NCI-H460 (cell line): ENCODE results near the gene ALDH2. TPM values are rescaled to one million over a fixed set of nuclear protein-coding genes. Genes with fewer than 3 reads are reported as not detected.
"Not testable (repeated sequence)": the region's sequence is repeated elsewhere in the genome, so short reads cannot be mapped to it uniquely, and the experiment has no call there.

ENCODE experiments used
- DNase-seq: peaks from one replicate; pipeline ENCODE4 v3.0.0-alpha.2; 2016; ENCODE audit warnings: low read depth; ENCODE audit errors: extremely low read depth
- total RNA-seq: library from RNA; depleted of rRNA; stranded (reverse); fragments of >200 nt; shearing (Covaris generic); gene quantifications from 2 replicates; pipeline ENCODE4 v1.2.3, GENCODE V29; 2014

ALDH2 gene
- total RNA-seq, 1 experiment from 2014 or later, result 18.8 TPM

DNA sequence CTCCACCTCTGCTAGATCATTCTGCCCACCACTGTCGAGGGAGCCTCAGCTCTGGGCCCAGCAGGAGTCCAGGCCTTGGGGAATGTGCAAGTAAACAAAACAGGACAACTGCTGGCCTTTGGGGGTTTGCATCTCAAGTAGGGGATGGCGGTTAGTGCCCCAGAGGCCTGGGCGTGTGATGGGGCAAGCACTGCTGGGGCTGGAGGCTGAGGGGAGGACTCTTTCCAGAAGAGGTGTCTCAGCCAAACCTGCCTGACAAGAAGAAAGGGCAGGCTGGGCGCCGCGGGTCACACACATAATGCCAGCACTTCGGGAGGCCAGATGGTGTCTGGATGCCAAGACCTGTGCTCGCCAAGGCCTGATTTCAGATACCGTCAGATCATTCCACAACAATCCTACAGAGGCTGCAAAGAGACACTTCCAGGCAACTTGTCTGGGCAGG, 8.6 kb upstream of the ALDH2 start:
- no peak for DNase-seq

DNA sequence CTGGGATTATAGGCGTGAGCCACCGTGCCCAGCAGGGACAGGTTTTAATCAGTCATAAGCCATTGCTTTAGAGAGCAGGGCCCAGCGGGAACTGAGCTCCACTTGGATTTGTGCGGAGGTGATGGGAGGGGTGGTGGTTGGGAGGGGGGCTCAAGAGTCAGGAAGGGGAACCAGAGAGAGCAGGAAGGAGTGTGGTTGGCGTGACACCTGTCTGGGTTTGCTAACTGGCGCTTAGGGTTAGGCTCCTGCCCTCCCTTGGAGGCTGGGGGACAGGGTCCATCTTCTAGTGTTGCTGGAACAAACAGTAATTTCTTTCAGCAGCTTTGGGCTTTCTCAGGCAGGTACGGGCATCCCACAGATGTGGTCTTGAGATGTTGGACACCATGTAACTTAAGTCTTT, 7.5 kb upstream of the ALDH2 start:
- no peak for DNase-seq

DNA sequence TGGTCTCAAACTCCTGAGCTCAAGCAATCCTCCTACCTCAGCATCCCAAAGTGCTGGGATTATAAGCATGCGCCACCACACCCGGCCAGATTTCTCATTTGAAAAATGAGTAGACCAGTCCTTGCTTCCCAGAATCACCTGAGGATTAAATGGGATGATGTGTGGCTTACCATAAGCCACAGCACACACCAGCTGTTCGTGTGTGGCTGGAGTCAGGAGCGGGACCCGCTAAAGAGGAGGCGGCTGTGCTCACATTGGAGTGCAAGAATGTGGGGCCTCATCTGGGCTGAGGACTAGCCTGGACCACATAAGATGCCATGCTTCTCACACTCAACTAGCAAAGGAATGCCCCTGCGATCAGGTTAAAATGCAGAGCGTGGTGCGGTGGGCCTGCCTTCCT, 6.7 kb upstream of the ALDH2 start:
- no peak for DNase-seq

DNA sequence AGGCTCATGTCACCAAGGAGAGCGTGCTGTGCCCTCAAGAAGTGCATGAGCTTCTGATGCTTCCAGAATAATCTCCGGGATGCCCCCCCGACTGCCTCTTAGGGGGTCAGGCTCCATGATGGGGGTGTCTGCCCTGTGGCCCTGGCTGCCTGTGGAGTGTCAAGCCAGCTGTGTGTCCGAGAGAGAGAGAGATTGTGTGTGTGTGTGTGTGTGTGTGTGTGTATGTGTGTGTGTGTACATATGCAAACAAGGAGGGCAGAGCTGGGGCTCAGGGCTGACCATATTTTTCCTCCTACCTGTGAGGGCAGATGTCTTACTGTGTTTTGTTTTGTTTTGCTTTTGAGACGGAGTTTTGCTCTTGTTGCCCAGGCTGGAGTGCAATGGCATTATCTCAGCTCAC, 5.6 kb upstream of the ALDH2 start:
- no peak for DNase-seq

DNA sequence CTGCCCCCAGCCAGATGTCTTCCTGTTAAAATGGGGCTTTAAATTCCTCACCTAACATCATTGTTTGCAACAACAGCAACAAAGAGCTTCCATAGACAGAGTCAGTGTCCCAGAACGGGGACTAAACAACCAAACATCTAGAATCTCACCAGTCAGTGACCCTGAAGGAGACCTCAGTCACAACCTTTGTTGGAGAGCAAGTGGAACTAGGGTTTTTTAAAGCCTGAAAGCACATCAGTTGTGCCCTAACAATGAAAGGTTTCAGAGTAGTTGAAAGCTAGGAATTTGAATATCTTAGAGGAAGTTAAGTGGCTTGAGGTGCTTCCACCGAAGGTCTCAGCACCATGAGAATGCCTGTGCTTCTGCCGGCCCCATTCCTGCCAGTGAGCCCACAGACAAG, 5.0 kb upstream of the ALDH2 start:
- DNase-seq, result no peak

DNA sequence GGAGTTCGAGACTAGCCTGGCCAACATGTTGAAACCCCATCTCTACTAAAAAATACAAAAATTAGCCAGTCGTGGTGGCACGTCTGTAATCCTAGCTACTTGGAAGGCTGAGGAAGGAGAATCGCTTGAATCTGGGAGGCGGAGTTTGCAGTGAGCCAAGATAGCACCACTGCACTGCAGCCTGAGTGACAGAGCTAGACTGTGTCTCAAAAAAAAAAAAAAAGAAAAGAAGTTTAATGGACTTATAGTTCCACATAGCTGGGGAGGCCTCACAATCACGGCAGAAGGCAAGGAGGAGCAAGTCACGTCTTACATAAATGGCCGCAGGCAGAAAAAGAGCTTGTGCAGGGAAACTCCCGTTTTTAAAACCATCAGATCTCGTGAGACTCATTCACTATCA, 3.2 kb upstream of the ALDH2 start:
- not testable (repeated sequence) for DNase-seq

DNA sequence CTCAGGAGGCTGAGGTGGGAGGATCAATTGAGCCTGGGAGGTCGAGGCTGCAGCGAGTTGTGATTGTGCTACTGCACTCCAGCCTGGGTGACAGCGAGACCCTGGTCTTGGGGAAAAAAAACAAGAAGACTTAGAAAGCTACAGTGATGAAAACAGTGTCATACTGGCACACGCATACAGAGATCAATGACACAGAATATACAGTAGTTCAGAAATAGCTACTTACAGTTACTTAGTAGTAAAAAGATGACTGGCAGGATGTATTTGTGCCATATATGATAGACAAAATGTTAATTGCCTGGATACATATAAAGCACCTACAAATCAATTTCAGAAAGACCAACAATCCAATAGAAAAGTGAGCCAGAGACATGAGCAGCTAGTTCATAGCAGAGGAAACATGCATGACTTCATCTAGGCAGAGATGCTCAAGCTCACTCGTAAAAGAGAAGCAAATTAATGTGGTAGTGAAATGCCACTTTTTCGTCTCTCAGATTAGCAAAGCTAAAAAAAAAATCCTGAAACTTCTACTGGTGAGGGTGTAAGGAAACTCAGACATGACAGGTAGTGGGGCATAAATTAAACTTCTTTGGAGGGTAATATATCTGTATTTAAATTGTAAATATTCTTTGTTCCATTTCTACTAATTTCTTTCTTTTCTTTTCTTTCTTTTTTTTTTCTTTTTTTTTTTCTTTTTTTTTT, 2.5 kb upstream of the ALDH2 start:
- DNase-seq, result no peak

DNA sequence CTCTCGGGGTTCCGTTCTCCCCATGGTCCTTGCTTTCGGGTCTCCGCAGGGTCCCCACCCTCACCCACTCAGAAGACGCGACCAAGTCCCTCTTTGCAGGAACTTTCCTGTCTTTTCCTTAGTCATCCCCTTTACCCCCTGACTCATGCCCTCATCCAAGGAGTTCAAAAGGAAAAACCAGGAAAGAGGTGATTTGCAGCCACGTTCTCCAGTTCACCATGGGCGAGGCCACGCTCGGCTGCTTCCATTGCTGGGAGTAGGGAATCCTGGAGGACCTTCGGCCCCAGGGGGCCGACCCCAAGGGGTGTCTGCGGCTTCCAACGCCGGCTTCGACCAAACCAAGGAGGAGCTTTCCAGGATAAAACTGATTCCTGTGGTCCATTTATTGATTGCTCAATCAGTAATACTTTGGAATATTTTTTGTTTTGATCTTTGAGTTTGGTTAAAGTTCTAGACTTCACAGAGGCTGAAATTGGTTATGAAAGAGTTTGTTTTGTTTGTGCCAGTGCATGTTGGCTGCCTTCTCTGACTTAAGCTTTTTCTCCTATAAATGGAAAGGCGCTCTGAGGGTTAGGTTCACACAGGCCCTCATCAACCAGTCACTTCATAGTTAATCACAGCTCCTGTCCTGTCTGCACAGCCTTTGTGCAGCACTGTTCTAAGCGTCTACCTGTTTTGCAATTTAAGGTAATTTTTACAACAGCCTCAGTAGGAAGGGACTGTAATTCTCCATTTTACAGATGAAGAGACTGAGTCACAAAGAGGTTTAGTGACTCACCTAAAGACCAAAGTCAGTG, 827 bp downstream of the ALDH2 start:
- DNase-seq, result no peak

DNA sequence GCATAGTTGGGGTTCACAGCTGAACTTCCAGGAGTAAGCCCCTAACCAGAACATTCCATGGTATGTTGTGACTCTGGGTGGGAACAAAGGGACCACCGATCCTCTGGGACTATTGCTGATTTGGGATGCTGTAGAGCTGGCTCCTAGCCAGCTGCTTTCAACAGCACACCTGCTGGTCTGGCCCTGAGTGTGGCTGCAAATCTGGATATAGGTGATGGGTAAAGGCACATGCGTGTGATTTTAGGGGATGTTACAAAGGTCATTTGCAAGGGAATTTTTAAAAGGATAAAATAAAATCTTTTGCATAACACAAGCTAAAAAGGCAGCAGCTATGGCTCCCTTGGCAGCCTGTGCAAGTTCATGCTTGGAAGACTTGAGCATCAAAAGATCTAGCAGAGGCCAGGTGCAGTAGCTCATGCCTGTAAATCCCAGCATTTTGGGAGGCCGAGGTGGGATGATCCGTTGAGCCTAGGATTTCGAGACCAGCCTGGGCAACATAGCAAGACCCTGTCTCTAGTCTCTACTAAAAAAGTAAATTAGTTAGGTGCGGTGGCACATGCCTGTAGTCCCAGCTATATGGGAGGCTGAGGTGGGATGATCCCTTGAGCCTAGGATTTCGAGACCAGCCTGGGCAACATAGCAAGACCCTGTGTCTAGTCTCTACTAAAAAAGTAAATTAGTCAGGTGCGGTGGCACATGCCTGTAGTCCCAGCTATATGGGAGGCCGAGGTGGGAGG, 1.6 kb downstream of the ALDH2 start:
- no peak for DNase-seq

DNA sequence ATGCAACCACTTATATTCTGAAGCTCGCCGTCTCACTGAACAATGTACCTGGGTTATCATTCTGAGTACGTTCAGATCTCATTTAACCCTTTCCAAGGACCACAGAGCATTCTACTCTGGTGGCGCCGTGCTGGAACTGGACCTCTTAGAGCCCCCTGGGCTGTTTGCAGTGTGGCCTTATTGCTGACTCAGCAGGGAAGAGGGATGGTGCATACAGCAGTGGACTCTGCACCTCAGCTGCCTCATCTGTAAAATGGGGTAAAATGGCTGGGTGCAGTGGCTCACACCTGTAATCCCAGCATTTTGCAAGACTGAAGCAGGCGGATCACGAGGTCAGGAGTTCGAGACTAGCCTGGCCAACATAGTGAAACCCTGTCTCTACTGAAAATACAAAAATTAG, 2.9 kb downstream of the ALDH2 start:
- DNase-seq, result no peak

DNA sequence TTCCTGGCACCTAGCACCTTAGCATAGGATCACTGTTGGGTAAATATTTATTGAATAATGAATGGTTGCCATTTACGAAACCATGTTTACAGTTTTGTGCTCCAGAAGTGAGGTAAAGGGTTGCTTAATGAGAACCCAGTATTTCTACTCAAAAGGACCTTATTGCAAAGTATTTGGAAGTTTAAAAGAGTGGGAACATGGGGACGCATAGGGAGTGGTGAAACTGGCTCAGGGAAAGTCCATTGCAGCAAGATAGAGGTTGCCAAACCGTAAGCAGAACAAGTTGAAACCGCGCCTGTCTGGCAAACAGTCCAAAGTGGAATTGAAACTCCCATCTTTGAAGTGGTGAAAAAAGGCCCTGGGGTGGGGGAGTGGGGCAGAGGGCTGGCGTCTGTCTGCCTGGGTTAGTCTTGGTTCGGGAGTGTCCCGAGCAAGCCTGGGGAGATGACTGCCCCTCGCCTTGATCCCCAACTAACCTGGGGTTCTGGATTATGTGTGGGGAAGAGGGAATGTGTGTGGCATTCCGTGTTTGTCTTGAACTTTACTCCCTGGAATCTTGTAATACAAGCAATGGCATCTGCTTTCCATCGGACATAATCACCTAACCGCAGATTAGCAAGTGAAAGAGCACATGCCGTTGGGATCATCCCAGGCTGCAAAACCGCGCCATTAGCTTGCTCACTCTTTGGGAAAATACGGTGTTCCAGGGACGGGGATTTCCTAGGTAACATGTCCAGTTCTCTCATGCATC, 7.2 kb downstream of the ALDH2 start:
- DNase-seq, result no peak

DNA sequence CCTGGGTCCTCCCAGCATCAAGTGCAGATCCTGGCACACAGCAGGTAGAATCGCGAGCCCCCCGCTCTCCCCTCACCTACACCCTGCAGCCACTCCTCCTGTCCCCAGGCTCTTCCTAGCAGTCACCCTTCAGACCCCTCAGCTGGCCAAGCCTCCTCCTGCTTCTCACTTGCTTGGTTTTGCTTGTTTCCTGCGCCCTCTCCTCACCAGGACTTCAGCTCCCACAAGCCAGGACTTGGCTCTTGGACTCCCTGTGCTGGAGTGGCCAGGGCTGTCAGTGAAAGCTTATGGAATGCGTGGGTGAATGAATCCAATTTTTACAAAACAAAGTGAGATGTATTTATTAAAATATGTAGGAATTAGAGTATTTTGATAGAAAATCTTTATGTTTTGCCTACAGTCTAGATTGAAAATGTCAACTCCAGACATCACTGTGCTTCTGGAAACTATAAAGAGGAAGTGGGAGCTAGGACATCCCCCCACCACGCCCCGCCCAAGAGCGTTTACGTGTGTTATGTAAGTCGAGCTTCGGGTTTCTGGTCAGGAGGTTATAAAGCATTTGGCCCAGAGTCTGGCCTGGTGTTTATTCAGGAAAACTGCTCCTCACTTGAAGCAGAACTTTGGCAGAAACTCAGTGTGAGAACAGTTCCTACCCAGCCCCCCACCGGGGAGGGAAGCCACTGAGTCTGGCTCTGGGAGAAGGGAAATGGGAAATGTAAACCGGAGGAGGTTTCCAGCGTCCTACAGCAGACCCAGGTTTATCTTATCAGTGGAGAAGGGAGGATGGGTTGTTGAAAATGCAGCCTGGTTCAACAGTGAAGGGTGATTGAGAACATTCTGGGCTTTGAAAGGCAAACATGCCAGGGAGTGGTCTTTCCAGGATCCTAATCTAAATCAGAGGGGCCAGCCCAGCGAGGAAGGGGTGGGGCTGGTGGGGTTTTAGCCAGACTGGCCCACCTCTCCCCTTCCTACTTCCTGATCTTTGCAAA, 8.8 kb downstream of the ALDH2 start:
- no peak for DNase-seq

DNA sequence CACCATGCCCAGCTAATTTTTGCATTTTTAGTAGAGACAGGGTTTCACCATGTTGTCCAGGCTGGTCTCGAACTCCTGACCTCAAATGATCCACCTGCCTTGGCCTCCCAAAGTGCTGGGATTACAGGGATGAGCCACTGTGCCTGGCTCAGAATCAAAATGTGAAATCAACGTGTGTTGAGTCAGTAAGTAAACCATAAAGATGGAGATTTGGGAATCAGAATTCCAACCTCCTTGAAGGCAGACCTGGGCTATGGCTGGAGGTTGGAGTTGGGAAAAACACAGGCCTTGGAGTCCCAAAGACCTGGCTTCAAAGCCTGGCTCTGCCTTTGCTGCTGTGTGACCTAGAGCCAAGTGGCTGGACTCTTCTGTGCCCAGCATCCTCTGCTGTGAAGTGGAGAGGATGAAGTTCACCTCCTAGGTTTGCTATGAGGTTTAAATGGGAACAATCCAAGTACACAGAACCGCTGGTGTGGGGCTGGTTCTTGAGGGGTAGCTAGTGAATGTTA, 10.2 kb downstream of the ALDH2 start:
- no peak for DNase-seq

DNA sequence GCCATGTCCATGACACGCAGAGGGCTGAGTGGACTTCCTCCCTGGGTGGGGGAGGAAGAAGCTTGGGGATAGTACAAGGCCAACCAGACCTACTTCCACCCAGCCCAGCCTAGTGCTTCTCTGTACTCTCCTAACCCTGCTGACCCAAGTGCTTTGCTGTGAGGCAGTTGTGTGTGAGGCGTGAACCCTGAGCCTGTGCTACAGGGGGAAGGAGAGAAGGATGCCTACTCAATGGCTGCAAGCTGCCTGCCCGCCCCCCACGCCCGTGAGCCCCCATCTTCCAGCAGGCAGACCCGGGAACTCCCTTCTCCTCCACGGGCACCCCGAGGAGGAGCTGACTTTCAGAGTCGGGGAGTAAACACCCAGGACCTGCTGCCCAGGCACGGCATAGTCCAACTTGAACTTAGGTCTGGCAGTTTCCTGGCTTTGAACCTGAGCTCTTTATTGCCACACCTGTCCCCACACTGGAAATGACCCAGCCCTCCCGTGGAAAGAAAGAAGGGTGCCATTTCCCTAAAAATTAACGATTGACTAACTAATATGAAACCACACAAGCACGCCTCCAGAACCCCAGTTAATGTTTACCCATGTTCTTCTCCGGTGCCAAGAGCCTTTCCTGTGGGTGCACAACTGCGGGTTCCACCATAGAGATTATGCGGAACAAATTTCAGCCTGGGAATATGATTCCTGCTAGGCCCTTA, 10.8 kb downstream of the ALDH2 start:
- no peak for DNase-seq

DNA sequence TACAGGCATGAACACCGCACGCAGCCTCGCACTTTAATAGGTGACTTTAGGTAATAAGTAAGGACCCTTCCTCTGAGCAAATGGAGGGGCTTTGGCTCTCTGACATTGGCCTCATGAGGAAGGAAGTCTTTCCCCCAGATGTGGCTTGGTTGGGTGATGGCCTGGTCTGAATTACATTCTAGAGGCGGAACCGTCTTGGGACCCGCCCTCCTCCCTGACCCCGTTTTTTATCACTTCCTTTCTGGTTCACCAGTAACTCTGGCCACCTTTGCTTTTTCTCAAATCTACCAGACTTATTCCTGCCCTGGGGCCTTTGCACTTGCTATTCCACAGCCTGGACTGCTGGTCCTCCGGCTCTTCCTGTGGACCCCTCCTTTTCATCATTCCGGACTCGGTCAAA, 13.4 kb downstream of the ALDH2 start:
- no peak for DNase-seq

DNA sequence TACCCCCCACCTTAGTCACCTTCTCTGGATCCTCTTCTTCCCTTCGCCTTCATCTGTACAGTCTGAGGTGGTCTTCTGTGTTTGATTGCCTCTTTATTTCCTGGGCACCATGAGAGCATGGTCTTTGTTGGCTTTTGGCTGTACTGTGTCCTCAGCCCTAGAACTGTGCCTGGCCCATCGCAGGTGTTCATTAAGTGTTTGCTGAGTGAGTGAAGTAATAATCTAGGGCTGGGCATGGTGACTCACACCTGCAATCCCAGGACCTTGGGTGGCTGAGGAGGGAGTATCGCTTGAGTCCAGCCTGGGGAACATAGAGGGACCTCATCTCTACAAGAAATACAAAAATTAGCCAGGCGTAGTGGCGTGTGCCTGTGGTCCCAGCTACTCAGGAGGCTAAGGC, 13.9 kb downstream of the ALDH2 start:
- no peak for DNase-seq

DNA sequence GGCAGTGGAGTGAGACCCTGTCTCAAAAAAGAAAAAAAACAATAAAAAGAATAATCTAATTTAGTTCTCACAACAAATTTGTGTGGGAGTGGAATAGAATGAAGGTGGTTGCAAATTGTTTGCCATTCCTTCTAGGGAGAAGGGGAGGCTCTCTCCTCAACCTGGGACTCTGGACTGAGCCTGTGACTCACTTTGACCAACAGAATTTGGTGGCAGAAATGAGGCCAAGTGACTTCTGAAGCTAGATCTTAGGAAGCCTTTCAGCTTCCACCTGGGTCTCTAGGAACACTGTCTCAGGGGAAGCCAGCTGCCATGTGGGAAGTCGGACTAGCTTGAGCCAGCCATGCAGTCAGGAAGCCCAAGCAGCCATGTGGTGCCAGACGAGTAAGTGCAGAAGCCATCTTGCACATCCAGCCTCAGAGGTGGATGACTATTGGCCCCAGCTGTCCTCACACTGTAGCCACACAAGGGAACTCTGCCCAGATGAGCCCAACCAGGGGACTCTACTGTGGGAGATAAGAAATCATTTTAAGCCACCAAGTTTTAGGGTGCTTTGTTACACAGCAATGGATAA, 14.4 kb downstream of the ALDH2 start:
- DNase-seq, result no peak

DNA sequence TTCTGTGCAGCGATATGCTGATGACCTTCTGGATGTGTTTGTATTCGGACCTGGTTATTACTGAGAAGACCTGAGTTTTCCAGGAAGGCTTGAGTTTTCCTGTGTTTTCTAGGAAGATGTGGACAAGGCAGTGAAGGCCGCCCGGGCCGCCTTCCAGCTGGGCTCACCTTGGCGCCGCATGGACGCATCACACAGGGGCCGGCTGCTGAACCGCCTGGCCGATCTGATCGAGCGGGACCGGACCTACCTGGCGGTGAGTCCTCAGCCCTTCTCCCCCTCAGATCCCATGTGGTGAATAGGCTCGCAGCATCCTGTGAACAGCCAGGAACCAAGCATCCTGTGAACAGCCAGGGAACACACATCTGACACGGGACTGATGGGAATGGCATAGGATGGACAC, 16.3 kb downstream of the ALDH2 start:
- no peak for DNase-seq

DNA sequence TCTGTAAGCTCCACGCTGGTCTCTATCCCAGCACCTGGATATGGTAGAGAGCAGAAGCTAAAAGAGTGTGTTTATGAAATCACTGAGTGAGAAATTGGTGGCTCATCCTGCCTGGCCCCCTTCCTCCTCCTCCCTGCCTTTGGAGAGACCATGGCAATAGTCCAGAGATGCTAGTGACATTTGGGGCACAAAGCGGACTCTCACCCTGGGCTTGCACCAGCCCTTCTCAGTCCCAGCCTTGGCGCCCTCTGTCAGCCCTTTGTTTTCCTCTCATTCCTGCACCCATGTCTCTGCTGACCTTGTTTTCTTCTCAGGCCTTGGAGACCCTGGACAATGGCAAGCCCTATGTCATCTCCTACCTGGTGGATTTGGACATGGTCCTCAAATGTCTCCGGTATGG, 18.2 kb downstream of the ALDH2 start:
- DNase-seq, result no peak
